Activated CD4-positive, alpha-beta T cell treated with anti-CD3 and anti-CD28 coated beads, Interleukin-2, amount 50 U/mL, for 16 hours (primary cell): ENCODE results near the gene AP2A2.
"Not testable (repeated sequence)": the region's sequence is repeated elsewhere in the genome, so short reads cannot be mapped to it uniquely, and the experiment has no call there.

Experiments
- DNase-seq: peaks from one replicate; pipeline ENCODE4 v3.0.0-alpha.2; 2020

The AP2A2 gene

DNA sequence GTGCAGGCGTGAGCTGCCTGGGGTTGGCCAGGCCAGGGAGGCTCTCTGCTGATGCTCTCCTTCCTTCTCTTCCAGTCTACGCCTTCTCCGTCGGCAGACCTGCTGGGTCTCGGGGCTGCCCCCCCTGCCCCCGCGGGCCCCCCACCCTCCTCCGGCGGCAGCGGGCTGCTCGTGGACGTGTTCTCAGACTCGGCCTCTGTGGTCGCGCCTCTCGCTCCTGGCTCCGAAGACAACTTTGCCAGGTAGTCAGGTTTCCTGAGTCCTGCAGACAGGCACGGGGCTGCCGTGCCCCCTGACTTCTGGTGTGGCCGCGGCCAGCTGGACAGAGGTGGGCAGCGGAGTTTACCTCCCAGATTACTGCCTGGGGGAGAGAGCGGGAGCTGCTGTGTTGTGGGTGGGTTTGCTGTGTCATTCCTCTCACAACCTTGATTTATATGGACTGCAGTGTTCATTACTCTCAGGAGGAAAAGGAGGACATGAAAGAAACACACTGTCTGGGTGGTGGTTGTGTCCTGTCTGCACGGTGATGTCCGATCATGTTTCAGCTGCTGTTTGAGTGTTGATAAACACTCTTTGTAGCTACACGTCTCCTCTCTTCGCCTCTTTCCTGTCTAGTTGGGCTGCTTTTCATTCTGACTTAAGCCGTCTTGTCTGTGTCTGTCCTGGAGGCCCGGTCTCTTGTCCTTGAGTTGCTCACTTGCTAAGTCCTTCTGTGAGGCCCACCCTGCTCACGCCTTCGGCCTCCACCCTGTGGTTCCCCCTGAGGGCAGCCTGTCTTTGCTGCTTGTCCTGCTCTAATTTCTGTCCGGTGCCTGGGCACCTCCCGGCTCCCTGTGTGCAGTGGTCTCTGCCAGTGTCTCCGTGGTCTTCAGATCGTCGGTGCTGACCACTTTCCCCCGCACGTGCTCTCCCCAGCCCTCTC lies 74.9 kb downstream of the AP2A2 start:
- DNase-seq = no peak

DNA sequence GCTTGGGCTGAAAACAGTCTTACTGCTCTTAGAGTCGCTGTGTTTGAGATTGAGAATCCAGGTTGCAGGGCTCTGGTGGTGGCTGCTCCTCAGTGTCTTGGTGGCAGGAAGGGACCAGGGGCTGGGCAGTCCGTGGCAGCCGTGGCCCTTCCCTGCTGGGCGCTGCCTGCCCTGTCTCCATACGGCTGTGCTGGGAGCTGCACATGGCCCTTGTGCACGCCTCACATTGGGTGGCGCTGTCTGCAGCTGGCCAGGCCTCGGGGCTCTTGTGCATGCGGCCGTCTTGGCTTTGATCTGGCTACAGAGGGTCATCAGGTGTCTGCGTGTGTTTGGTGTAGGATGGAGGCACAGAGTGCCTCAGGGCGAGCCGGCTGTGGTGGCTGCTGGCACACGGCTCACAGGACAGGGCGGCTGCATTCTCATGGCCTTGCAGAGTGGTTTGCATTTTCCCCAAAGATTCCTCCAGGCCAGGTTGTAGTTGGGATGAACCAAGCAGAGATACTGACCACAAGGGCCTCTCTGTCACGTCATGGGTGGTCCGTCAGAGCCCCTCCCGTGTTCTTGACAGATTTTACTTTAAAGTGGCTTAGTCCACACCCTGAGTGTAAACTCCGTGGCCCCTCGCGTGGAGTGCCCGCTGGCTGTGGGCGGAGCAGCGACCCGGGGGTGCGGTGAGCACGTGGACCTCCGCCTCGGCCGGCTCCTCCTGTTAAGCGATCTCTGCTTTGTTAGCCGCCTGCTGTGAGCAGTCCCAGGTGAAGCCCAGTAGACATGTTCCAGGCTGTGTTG lies 76.1 kb downstream of the AP2A2 start:
- no peak for DNase-seq

DNA sequence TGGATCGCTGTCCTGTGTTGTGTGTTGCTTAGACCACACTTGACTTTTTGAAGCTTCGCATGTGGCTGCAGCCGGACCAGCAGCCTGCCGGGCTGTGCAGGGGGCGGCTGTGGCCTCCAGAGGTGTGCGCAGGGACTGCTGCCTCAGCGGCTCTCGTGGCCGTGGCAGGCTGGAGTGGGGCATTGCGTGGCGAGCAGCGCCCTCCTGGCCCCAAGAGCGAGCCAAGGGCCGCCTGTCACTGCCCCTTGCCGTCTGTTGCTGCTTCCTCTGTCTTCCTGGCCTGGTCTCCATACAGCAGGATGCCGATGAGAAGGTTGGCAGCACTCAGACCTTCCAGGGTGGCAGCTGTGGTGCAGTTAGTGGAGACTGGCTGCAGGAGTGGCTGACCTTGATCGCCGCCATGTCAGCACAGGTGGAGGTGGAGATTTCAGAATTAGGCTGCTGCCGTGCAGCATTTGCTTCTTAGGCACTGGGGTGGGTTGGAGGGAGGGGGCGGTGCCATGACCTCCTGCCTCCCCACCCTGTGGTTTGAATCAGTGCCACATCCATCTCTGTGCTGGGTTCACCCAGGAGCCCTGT lies 76.8 kb downstream of the AP2A2 start:
- no peak for DNase-seq

DNA sequence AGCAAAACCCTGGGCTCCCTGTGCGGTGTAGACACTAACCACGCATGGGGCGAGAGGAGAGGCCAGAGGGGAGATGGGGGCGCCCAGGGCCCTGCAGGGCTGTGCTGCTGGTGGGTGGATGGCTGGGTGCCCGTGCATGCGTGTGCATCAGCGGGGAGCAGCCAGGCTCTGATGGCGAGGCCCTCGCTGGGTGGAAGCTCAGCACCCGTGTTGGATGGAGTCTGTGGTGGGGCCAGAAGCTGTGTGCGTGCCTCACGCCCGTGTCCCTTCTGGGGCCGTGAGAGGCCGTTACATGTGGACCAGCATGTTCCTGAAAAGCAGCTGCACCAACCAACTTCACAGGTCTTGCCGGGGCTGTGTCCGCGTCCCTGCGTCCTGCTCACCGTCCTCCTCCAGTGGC lies 77.5 kb downstream of the AP2A2 start:
- DNase-seq = no peak

DNA sequence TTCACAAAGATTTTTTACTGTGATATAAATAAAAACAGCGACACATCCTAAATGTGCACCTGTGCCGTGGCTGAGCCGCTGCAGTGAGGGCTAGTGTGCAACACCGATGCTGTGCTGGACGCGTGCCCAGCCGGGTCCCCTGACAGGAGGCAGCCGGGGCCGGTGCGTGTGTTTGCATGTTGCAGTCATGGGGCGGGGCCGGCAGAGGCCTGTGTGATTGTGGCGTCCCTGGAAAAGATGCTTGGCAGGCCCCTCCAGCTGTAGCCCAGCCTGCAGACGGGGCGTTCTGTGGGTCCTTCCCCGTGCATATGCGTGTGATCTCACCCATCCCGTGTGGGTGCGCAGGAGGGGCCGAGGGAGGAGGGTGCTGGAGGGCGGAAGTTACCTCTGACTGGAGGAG lies 80.3 kb downstream of the AP2A2 start:
- DNase-seq = no peak

DNA sequence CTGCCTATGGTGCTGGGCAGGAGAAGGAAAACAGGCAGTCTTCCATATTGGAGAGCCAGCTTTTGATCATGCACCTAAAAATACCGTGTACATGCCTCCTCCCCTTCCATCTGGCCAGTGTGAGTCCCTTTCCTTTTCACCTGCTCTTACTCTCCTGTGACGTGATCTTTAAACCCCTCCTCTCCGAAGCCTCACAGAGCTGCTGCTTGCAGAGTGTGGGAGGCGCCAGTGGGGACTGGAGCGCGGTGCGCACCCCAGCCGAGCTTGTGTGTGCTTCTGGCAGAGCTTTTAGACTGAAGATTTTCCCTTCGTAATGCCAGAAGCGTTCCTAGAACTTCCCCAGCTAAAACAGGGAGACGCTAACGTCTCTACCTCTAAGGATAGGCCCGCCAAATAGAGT lies 81.1 kb downstream of the AP2A2 start:
- DNase-seq = no peak

DNA sequence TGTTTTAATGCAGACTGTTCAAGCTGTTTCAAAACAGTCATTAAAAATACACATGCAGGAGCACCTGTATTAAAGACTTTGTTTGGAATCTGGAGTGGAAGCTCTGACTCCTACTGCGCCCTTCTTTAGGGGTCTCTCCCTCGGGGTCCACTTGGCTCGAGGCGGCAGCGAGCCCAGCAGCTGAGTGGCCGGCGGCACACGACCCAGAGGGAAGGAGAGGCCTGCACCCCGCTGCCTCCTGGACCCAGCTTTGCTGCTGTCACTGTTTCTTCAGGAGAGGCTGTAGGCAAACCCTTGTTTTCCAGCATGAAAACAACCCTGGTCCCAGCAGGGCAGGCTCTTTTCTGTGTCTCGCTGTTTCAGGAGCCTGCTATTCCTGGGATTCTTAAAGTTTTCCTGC lies 81.6 kb downstream of the AP2A2 start:
- DNase-seq = no peak

DNA sequence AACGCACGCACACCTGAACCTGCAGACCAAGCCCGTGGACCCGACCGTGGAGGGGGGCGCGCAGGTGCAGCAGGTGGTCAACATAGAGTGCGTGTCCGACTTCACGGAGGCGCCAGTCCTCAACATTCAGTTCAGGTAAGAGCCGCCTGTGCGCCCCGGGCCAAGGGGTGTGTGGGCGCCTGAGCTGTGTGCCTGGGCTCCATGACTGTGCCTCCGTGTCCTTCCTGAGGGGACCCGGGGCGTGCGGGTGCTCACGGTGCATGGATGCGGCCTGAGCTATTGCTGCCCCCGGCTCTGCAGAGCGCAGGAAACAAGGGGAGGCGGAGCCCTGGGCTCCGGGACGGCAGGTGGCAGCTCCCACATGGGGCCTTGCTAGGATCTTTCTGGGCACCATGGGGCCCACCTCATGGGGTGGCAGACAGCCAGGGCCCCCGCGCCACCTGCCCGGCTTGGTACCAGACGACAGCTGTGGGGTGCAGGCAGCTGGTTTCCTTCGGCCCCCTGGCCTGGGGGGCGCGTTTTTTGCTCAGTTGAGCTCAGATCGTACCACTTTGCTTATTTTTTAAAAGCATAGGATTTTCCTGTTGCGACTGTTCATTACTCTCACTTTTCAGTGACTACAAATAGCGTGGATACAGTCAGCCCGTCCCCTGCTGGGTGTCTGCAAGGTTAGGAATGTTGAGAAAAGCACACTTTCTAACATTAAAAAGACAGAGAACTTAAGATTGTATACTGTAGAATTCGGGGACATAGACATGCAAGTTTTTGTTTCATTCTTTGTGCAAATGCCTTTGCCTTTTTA lies 82.5 kb downstream of the AP2A2 start:
- no peak for DNase-seq

DNA sequence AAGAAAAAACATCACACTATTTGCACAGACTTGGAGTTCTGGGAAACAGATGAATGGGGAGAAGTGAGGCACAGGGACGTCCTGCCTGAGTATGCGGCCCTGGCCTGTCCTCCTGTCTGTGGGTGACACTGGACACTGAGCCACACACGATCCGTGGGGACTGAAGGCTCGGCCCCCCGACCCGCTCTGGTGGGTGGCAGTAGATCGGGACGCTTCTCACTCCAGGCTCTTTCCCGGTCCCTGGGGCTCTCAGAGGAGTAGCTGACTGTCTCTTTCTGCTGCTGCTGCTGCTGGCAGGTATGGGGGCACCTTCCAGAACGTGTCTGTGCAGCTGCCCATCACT lies 83.1 kb downstream of the AP2A2 start:
- no peak for DNase-seq

DNA sequence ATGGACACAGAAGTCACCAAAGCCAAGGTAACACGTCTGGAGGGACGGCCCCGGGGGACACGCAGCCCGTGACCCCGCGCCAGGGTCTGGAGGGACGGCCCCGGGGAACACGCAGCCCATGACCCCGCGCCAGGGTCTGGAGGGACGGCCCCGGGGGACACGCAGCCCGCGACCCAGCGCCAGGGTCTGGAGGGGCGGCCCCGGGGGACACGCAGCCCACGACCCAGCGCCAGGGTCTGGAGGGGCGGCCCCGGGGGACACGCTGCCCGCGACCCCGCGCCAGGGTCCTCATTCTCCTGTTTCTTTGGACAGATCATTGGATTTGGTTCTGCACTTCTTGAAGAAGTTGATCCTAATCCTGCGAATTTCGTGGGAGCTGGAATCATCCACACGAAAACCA lies 83.7 kb downstream of the AP2A2 start:
- DNase-seq = no peak

DNA sequence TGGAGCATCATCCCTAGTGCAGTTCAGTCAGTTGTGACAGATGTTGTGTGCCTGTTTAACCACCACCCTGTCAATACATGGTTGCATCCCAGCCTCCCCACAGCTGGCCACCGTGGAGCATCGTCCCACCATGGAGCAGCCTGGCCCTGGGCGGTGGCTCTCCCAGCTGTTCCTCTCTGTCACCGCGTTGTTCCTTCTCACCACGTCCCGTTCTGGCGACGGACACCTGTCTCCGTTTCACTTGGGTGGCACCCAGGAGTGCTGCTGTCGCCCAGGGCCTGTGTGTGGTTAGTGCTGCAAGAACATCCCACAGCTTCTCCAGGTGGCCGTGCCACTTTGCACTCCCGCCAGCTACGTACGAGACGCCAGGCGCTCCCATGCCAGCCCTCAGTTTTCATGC lies 84.3 kb downstream of the AP2A2 start:
- DNase-seq = no peak

DNA sequence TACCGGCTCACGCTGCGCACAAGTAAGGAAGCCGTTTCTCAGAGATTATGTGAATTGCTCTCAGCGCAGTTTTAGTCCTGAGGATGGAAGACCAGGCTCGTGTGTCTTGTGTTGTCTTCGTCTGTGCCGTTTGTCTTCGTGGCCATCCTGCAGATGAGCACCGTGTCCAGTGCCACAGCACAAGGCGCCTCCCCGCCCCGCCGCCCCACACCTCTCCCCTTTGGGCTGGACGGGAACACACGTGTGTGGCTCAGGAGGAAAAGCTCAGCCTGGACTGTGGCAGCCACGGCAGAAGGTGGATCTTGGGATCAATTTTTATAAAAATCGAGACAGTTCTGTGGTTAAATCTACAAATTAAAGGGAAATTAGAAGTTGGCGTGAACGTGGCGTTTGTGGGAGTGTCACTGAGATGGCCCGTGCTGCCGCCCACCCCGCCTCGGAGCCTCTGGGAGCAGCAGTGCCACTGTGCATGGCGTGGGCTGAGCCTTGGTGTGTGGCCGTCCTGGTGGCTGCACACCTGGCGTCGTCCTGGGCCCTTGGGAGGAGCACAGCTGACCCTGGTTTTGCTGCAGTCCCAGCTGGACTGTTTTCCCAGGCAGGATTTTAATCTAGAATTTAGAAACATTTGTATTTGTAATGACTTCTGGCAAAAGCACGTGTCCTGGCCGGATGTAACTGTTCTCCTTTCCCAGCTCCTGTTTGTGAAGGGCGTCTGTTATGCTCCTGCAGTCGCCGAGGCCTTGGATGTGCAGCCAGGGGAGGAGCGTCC lies 85.1 kb downstream of the AP2A2 start:
- DNase-seq = no peak

DNA sequence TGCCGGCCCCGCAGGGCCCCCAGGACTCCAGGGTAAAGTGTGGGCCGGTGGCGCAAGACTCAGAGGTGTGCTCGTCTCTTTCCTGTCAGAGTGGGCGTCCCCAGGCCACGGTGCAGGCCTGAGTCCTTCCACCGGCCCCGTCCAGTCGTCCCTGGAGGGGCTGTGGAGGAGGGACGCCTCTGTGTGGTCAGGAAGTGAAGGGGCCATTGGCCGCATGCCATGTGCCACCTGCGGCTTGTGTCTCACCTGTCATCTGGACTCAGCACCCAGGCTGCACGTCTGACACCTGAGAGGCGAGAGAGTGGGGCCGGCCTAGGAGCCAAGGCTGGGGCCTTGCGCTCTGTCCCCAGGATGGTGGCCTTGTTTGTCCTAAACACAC lies 85.6 kb downstream of the AP2A2 start:
- no peak for DNase-seq

DNA sequence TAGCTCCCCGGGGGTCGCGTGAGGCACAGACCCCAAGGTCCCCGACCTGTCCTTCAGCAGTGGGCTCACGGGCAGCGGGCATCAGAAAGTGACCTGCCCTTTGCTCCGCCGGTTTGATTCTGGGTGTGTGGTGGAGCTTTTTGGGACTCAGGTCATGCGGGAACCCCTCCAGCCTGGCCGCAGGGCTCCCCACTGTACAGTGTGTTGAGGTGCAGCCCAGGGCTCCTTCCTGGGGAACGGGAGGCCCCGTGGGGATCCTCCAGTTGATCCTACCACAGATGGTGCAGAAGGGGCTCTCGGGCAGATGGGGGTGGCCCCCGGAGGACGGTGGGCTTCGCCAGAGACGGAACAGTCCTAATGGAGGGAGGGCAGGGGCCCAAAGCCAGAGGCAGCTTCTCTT lies 86.6 kb downstream of the AP2A2 start:
- no peak for DNase-seq

DNA sequence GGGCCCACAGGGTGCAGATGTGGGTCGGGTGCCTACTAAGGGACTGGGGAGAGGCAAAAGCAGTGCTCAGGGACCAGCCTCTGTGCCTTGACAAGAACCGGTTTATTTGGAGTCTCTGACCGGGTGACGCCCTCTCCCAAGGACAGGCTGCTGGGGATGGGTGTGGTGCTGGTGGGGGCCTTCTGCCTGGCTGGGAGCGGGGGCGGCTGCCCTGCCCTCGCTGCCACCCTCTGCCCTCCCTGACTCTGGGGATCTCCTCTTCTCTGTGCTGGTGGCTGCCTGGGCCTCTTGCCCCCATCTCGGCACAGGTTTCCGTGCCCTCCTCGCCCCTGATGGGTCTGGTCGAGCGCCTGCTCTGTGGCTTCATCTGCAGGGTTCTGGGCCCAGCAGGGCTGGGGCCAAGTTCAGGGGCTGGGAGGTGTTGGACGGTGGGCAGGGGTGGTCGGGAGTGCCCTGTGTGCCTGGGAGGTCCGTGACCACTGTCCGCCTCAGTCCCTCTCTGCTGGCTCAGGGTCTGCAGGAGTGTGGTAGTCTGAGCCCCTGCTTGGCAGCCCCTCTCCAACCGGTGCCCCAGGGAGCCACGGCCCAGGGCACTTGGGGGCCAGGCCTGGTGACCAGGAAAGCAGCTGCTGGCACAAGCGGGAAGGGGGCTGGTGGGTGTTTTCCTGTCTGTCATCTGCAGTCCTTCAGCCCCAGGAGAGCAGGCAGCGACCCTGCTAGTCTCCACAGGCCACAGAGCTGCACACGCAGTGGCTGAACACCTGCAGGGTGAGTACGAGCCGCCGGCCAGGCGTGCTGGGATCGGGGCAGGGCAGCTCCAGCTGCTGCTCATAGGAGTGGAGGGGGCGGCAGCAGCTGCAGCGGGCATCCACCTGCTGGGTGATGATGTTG lies 87.3 kb downstream of the AP2A2 start:
- DNase-seq = no peak

DNA sequence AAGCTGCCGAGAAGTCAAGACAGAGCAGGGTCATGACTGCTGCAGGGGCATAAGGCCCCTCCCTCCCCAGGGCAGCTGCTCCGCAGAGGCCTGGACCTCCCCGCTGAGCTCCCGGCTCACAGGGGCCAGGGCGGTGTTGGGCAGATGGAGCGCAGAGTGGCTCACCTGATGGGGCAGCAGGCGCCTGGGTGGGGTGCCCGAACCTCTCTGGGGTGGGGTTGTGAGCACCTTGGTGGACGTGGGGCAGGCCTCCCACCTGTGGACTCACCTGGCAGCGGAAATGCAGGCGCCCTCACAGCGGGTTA lies 87.9 kb downstream of the AP2A2 start:
- DNase-seq = no peak

DNA sequence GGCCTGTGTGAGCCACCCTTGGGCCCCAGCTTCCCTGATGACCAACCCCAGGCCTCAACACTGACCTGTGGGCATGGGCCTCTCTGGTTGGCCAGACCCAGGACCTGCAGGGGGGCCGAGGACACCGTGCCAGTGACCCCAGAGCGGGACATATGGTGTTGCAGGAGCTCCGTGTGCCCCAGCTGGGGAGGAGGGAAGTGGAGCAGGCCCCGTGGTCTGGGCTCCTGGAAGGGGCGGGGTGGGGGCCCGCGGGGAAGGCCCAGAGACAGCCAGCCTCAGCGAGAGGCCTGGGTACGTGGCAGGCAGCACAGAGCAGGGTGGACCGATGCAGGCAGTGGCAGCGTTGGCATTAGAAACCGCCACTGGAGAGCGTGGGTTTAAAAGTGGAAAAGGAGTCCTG lies 88.6 kb downstream of the AP2A2 start:
- no peak for DNase-seq

DNA sequence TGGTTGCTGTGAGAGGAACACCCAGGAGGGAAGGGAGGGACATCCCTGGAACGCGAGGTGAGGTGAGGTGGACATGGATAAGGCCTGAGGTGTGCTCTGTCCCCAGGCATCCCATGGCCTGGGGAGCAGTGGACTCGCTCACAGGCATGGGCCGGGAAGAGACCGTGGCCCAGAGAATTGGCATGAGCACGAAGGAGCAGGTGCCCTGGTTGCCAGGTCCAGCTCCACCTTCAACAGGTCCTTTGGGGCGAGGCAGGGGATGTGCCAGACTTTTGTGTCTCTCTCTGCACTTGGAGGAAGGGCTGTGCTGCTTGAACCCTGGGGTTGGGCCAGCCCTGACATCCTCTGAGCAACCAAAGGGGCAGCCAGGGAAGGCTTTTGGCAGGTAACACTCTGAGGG lies 89.4 kb downstream of the AP2A2 start:
- no peak for DNase-seq

DNA sequence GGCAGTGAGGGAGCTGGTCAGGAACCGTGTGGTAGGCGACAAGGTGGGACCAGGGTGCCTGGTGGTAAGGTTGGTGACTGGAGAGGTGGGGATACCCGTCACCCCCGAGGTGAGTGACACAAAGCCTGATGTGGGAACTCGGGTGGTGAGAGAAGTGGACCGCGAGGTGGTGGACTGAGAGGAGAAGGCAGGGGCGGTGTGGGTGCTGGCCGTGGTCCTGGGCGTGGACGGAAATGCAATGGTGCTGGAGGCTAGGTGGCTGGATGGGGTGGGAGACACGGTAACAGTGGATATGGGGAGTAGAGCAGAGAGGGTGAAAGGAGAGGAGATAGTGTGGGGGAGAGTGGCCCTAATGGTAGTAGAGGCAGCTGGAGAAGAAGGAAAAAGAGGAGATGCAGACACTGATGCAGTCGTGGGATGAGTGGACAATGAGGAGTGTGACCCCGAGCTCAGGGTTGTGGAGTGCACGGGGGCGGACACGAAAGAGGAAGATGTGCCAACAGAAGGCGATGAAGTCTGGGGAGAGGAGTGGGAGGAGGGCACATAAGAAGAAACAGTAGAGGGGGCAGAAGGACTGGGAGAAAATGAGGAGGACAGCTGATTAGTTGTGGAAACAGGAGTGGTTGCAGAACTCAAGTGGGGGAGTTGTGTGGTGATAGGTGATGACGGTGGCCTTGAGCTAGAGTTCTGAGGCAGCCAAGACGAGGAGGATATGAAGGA lies 90.3 kb downstream of the AP2A2 start:
- DNase-seq = no peak

DNA sequence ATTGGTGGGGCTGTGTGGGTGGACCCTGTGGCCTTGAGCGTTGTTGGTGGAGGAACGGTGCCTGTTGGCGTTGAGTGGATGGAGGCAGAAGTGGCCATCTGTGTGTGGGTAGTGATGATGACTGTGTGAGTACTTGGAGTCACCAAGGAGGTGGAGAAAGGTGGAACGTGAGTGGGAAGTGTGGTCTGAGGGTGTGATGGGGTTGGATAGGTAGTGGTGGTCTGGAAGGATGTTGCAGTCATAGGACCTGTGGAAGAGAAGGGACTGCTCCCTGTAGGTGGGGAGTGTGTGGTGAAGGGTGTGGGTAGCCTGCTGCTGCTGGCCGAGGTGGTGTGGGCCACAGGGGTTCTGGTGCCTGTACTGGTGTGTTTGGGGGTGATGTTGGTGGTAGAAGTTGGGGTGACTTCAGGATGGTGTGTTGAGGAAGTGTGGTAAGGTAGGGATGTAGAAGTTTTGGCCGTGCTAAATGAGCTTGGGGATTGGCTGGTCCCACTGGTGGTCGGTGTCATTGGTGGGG lies 91.0 kb downstream of the AP2A2 start:
- not testable (repeated sequence) for DNase-seq
